Esophagus squamous epithelium (tissue), 4 donors: ENCODE measurements around the gene CNTNAP2.

ENCODE experiments used
- CTCF ChIP-seq, 6 experiments: fragments of 450-650 bp in 4 of 6; fragments of 200-600 bp in 2 of 6; sonication (generic) in 2 of 6; IDR thresholded peaks; one replicate each; pipeline ENCODE4 v1.5.1; 2016 to 2019; ENCODE audit warnings: antibody characterized with exemption in 6 of 6, mild to moderate bottlenecking in 4 of 6, moderate library complexity in 4 of 6
- POLR2A ChIP-seq, 4 donors: fragments of 450-650 bp; IDR thresholded peaks; one replicate each; pipeline ENCODE4 v1.6.1; 2017; ENCODE audit warnings: antibody characterized with exemption in 4 of 4, mild to moderate bottlenecking in 4 of 4, moderate library complexity in 3 of 4

DNA sequence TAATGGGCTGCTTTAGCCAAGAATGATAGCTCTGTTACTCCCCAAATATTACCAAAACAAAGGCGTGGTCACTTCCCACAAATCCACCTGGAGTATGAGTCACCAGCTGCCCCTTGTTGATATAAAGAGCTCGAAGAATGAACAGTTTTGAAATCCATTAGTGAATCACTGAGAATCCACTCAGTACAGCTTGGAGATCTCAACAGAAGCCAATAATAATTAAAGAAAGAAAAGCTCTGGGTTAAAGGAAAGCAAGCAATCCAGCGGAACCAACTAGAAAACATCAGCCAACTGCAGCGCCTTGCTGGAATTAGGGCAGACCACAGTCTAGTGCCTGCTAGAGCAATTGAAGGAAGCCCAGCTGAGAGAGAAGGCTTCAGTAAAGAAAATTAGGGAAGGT lies 1897.9 kb downstream of the CNTNAP2 start:
- TF ChIP-seq CTCF (IDR thresholded peaks at IDR 0.05) (no peak), POLR2A (IDR thresholded peaks at IDR 0.05) (no peak)
